Measurements from ENCODE around the gene ZNRF1. TPM values are rescaled to one million over a fixed set of nuclear protein-coding genes. Genes with fewer than 3 reads are reported as not detected.

ZNRF1 gene
- total RNA-seq, 1 experiment from 2014 or later: 48.2 TPM

DNA sequence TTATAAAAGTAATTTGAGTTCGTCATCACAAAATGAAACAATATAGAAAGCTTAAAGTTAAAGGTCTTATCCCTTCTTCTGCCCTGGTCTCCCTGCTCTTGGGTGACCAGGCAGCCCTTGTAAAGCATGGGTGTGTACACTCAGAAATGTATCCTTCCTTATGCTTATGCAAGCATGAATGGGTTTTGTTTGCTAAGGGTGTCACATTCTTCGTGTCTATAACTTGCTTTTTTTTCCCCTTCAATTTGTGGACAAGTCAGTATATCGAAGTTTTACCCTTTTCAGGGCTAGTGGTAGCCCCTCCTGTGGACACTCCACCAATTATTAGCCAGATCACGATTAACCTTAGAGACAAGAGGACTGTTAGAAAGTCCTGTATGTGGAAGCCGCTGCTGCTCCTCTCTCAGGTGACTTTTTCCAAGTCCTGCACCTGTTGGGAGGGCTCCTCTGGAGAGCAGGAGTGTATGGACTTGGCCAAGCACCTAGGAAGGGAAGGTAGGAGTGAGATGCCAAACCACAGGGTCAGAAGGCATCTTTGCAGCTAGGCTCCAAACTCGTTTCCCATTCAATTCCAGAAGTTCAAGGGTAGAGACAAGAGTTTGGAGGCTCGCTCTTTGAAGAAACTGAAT lies 66.8 kb downstream of the ZNRF1 start:
- ChIA-PET CTCF (no interaction called here), POLR2A (no interaction called here), RAD21 (ENCODE audit: low non-redundant PET in 1 of 2, low total read pairs in 2 of 2, uncharacterized antibody in 2 of 2, unreplicated experiment in 2 of 2) (no interaction called here)
- intact Hi-C loops (cut with micrococcal nuclease): no loop called here
- Histone ChIP-seq H3K36me3 (ENCODE audit: control insufficient read depth in 1 of 2, insufficient read depth in 2 of 2, low read length in 2 of 2) (no peaks in the 10 kb centered on the region), H3K79me2 (ENCODE audit: insufficient read depth, low read length) (peaks cover 64% of the 10 kb centered on the region), H2AFZ (ENCODE audit: low read depth, low read length, poor library complexity, severe bottlenecking) (no peak overlapping the region), H3K27me3 (ENCODE audit: insufficient read depth, low read length) (no peaks in the 10 kb centered on the region), H3K9me3 (ENCODE audit: control insufficient read depth in 1 of 2, insufficient read depth in 1 of 2, low read depth in 1 of 2, low read length in 2 of 2) (no peaks in the 10 kb centered on the region), H3K27ac (ENCODE audit: low read depth, low read length) (no peak overlapping the region), H3K4me3 (replicated peaks in 1 of 2; ENCODE audit: low read depth in 1 of 2, low read length in 2 of 2) (no peak overlapping the region), H4K20me1 (ENCODE audit: insufficient read depth) (no peaks in the 10 kb centered on the region; the same call in 1 of the 2 replicates), H3K4me1 (ENCODE audit: control insufficient read depth in 1 of 2, insufficient read depth in 2 of 2, low read length in 2 of 2) (no peaks in the 10 kb centered on the region; a peak in 1 of 4 replicates), H3K4me2 (ENCODE audit: low read length) (no peak overlapping the region), H3K9me2 (ENCODE audit: insufficient read depth) (no peaks in the 10 kb centered on the region), H3K9ac (ENCODE audit: low read length) (no peak overlapping the region)
- no TSS peak for BruUV-seq (replicated peaks)
- ATAC-seq: no peak
- DNase-seq (ENCODE audit: low read depth, low spot score): no peak
- TF ChIP-seq RAD21 (IDR thresholded peaks at IDR 0.05; ENCODE audit: low read depth) (no peak), CEBPB (IDR thresholded peaks at IDR 0.05; ENCODE audit: low read depth) (no peak), POLR2AphosphoS5 (IDR thresholded peaks at IDR 0.05; ENCODE audit: low read depth, low read length) (no peak), MAX (IDR thresholded peaks at IDR 0.05) (no peak), SIN3A (IDR thresholded peaks at IDR 0.05; ENCODE audit: low read depth) (no peak), FOSL1 (IDR thresholded peaks at IDR 0.05; ENCODE audit: low read depth) (no peak), ATF3 (IDR thresholded peaks at IDR 0.05) (no peak), TCF7L2 (IDR thresholded peaks at IDR 0.05; ENCODE audit: borderline replicate concordance, extremely low read depth, insufficient read depth, insufficient read length) (no peak), CBX3 (IDR thresholded peaks at IDR 0.05; ENCODE audit: low read depth) (no peak), EZH2 (IDR thresholded peaks at IDR 0.05) (no peak), YY1 (IDR thresholded peaks at IDR 0.05; ENCODE audit: extremely low read depth, insufficient replicate concordance, low read depth, low read length) (no peak), EZH2phosphoT487 (IDR thresholded peaks at IDR 0.05; ENCODE audit: borderline replicate concordance) (no peak), POLR2A (IDR thresholded peaks at IDR 0.05; ENCODE audit: borderline replicate concordance, extremely low read depth, insufficient read depth, insufficient read length) (no peak), ZNF274 (IDR thresholded peaks at IDR 0.05; ENCODE audit: low read depth, low read length) (no peak), ZFX (IDR thresholded peaks at IDR 0.05) (no peak), EGR1 (IDR thresholded peaks at IDR 0.05; ENCODE audit: low read depth) (no peak)
- TF ChIP-seq, protein P1, sequence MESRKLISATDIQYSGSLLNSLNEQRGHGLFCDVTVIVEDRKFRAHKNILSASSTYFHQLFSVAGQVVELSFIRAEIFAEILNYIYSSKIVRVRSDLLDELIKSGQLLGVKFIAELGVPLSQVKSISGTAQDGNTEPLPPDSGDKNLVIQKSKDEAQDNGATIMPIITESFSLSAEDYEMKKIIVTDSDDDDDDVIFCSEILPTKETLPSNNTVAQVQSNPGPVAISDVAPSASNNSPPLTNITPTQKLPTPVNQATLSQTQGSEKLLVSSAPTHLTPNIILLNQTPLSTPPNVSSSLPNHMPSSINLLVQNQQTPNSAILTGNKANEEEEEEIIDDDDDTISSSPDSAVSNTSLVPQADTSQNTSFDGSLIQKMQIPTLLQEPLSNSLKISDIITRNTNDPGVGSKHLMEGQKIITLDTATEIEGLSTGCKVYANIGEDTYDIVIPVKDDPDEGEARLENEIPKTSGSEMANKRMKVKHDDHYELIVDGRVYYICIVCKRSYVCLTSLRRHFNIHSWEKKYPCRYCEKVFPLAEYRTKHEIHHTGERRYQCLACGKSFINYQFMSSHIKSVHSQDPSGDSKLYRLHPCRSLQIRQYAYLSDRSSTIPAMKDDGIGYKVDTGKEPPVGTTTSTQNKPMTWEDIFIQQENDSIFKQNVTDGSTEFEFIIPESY (IDR thresholded peaks at IDR 0.05; ENCODE audit: extremely low read depth, insufficient replicate concordance, low read length): no peak
- TF ChIP-seq, protein P2, sequence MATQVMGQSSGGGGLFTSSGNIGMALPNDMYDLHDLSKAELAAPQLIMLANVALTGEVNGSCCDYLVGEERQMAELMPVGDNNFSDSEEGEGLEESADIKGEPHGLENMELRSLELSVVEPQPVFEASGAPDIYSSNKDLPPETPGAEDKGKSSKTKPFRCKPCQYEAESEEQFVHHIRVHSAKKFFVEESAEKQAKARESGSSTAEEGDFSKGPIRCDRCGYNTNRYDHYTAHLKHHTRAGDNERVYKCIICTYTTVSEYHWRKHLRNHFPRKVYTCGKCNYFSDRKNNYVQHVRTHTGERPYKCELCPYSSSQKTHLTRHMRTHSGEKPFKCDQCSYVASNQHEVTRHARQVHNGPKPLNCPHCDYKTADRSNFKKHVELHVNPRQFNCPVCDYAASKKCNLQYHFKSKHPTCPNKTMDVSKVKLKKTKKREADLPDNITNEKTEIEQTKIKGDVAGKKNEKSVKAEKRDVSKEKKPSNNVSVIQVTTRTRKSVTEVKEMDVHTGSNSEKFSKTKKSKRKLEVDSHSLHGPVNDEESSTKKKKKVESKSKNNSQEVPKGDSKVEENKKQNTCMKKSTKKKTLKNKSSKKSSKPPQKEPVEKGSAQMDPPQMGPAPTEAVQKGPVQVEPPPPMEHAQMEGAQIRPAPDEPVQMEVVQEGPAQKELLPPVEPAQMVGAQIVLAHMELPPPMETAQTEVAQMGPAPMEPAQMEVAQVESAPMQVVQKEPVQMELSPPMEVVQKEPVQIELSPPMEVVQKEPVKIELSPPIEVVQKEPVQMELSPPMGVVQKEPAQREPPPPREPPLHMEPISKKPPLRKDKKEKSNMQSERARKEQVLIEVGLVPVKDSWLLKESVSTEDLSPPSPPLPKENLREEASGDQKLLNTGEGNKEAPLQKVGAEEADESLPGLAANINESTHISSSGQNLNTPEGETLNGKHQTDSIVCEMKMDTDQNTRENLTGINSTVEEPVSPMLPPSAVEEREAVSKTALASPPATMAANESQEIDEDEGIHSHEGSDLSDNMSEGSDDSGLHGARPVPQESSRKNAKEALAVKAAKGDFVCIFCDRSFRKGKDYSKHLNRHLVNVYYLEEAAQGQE (IDR thresholded peaks at IDR 0.05; ENCODE audit: low read depth): no peak
